Measurements from ENCODE around the gene CHD2. TPM values are rescaled to one million over a fixed set of nuclear protein-coding genes. Genes with fewer than 3 reads are reported as not detected.

Gene CHD2
- total RNA-seq, 1 experiment from 2014 or later: 63.3 TPM

GRCh38 chr15:92947071-92947730 is 47.1 kb downstream of the CHD2 start:
- Histone ChIP-seq H3K14ac (ENCODE audit: insufficient read depth, low read length) (no peak overlapping the region), H3K23me2 (ENCODE audit: insufficient read length, low read depth, low read length, poor library complexity, severe bottlenecking) (no peaks in the 10 kb centered on the region), H2BK12ac (ENCODE audit: insufficient read length, low read depth, low read length) (no peak overlapping the region), H2BK120ac (ENCODE audit: low read depth, low read length, poor library complexity, severe bottlenecking) (no peak overlapping the region), H3K27me3 (ENCODE audit: insufficient read depth, low read length) (no peaks in the 10 kb centered on the region), H2BK15ac (ENCODE audit: low read depth, low read length) (no peak overlapping the region), H3T11ph (ENCODE audit: low read length) (no peak overlapping the region), H3K4me1 (ENCODE audit: insufficient read depth, low read length) (no peaks in the 10 kb centered on the region), H4K5ac (ENCODE audit: insufficient read length, low read depth, low read length) (no peak overlapping the region), H3K9me3 (ENCODE audit: control insufficient read depth, low read depth, low read length) (peaks cover 28% of the 10 kb centered on the region), H3K4ac (ENCODE audit: low read depth, low read length) (no peak overlapping the region), H3K23ac (ENCODE audit: insufficient read length, low read depth, low read length) (no peak overlapping the region), H3K27ac (ENCODE audit: insufficient read length, low read depth, low read length) (no peak overlapping the region), H4K91ac (ENCODE audit: insufficient read length, low read depth, low read length) (no peak overlapping the region), H3K9ac (ENCODE audit: extremely low read depth, insufficient read length, low read length) (no peak overlapping the region), H3K79me1 (ENCODE audit: insufficient read depth, low read depth, low read length, poor library complexity, severe bottlenecking) (no peaks in the 10 kb centered on the region), H3K18ac (ENCODE audit: insufficient read length, low read depth, low read length) (no peak overlapping the region), H3K56ac (ENCODE audit: insufficient read length, low read depth, low read length) (no peak overlapping the region), H2AK5ac (ENCODE audit: insufficient read length, low read length) (no peak overlapping the region), H3K4me2 (ENCODE audit: insufficient read depth, insufficient read length, low read length) (no peak overlapping the region), H4K20me1 (ENCODE audit: control insufficient read depth, insufficient read depth, insufficient read length) (no peaks in the 10 kb centered on the region), H3K79me2 (ENCODE audit: insufficient read depth, low read length) (peaks cover 2% of the 10 kb centered on the region; the same call in 1 of the 2 replicates), H2AFZ (ENCODE audit: low read length) (no peak overlapping the region), H2BK20ac (ENCODE audit: low read depth, low read length, poor library complexity, severe bottlenecking) (no peak overlapping the region), H4K8ac (replicated peaks; ENCODE audit: insufficient read length, low read depth, low read length) (no peak overlapping the region), H2BK5ac (ENCODE audit: insufficient read length, low read length) (no peak overlapping the region)
- H3K4me1 Mint-ChIP-seq: no peaks in the 10 kb centered on the region
- no peak for DNase-seq
- peaks cover 27 to 32% of the 10 kb centered on the region in 2 experiments for H3K9me3 Mint-ChIP-seq
- TF ChIP-seq, protein P1, sequence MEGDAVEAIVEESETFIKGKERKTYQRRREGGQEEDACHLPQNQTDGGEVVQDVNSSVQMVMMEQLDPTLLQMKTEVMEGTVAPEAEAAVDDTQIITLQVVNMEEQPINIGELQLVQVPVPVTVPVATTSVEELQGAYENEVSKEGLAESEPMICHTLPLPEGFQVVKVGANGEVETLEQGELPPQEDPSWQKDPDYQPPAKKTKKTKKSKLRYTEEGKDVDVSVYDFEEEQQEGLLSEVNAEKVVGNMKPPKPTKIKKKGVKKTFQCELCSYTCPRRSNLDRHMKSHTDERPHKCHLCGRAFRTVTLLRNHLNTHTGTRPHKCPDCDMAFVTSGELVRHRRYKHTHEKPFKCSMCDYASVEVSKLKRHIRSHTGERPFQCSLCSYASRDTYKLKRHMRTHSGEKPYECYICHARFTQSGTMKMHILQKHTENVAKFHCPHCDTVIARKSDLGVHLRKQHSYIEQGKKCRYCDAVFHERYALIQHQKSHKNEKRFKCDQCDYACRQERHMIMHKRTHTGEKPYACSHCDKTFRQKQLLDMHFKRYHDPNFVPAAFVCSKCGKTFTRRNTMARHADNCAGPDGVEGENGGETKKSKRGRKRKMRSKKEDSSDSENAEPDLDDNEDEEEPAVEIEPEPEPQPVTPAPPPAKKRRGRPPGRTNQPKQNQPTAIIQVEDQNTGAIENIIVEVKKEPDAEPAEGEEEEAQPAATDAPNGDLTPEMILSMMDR (conservative IDR thresholded peaks at IDR 0.05): no peak
- no peak overlapping the region; a peak in 1 of 5 replicates for H3K4me3 Mint-ChIP-seq
- WGBS (ENCODE audit: extremely low coverage, insufficient read length, low lambda C conversion rate): no CpG with 5 or more reads among the region's 5 CpGs
- H3K27ac Mint-ChIP-seq: no peak overlapping the region
- H3K27me3 Mint-ChIP-seq (ENCODE audit: low read depth): peaks cover 1% of the 10 kb centered on the region
- peaks cover 87 to 100% (median 99%) of the 10 kb centered on the region in 3 experiments for H3K36me3 Mint-ChIP-seq (ENCODE audit: insufficient read depth in 1 of 3, low read depth in 3 of 3)

All from H9 (cell line).